ENCODE measurements around the gene TRIM67. TPM values are rescaled to one million over a fixed set of nuclear protein-coding genes. Genes with fewer than 3 reads are reported as not detected.
"Not testable (repeated sequence)": the region's sequence is repeated elsewhere in the genome, so short reads cannot be mapped to it uniquely, and the experiment has no call there.

Gene TRIM67
- total RNA-seq, 1 experiment from 2014 or later, result 0.06 TPM

- no peak for DNase-seq (ENCODE audit: low spot score)
- Histone ChIP-seq H3K27me3 (replicated peaks; ENCODE audit: insufficient read depth, low read depth, low read length, poor library complexity) (no peaks in the 10 kb centered on the region), H3K27ac (ENCODE audit: low read depth, low read length, poor library complexity, severe bottlenecking) (no peak overlapping the region), H3K4me3 (ENCODE audit: low read depth, low read length, poor library complexity, severe bottlenecking) (no peak overlapping the region), H3K9me3 (ENCODE audit: low read depth, low read length, poor library complexity, severe bottlenecking) (no peaks in the 10 kb centered on the region), H3K36me3 (ENCODE audit: insufficient read depth, low read length, poor library complexity, severe bottlenecking) (no peaks in the 10 kb centered on the region), H3K4me1 (ENCODE audit: insufficient read depth, low read length, poor library complexity, severe bottlenecking) (no peaks in the 10 kb centered on the region)
- TF ChIP-seq EZH2 (IDR thresholded peaks at IDR 0.05; ENCODE audit: borderline replicate concordance, low read depth, low read length, poor library complexity, severe bottlenecking), result no peak
- TF ChIP-seq CTCF (conservative IDR thresholded peaks at IDR 0.05; ENCODE audit: low read depth, low read length), result no peak
- CTCF ChIA-PET, result no interaction called here
- BruUV-seq (replicated peaks), result no TSS peak
- POLR2A ChIA-PET (ENCODE audit: low non-redundant PET), result no interaction called here
- intact Hi-C loops (cut with micrococcal nuclease; ENCODE audit: unreplicated experiment), result no loop called here
Observed at GRCh38 chr1:231125972-231126580, 35.8 kb upstream of the TRIM67 start.

GRCh38 chr1:231127106-231127505 lies 34.8 kb upstream of the TRIM67 start:
- POLR2A ChIA-PET (ENCODE audit: low non-redundant PET); intact Hi-C loops (cut with micrococcal nuclease; ENCODE audit: unreplicated experiment); BruUV-seq (replicated peaks); H3K36me3 ChIP-seq (ENCODE audit: insufficient read depth, low read length, poor library complexity, severe bottlenecking); H3K4me1 ChIP-seq (ENCODE audit: insufficient read depth, low read length, poor library complexity, severe bottlenecking); H3K27ac ChIP-seq (ENCODE audit: low read depth, low read length, poor library complexity, severe bottlenecking); CTCF ChIA-PET; H3K4me3 ChIP-seq (ENCODE audit: low read depth, low read length, poor library complexity, severe bottlenecking); H3K27me3 ChIP-seq (replicated peaks; ENCODE audit: insufficient read depth, low read depth, low read length, poor library complexity); H3K9me3 ChIP-seq (ENCODE audit: low read depth, low read length, poor library complexity, severe bottlenecking); DNase-seq (ENCODE audit: low spot score): not testable (repeated sequence)

GRCh38 chr1:231128471-231128870 lies 33.4 kb upstream of the TRIM67 start:
- H3K27me3 ChIP-seq (replicated peaks; ENCODE audit: insufficient read depth, low read depth, low read length, poor library complexity); CTCF ChIA-PET; H3K36me3 ChIP-seq (ENCODE audit: insufficient read depth, low read length, poor library complexity, severe bottlenecking); BruUV-seq (replicated peaks); H3K9me3 ChIP-seq (ENCODE audit: low read depth, low read length, poor library complexity, severe bottlenecking); H3K4me3 ChIP-seq (ENCODE audit: low read depth, low read length, poor library complexity, severe bottlenecking); H3K4me1 ChIP-seq (ENCODE audit: insufficient read depth, low read length, poor library complexity, severe bottlenecking); DNase-seq (ENCODE audit: low spot score); POLR2A ChIA-PET (ENCODE audit: low non-redundant PET); H3K27ac ChIP-seq (ENCODE audit: low read depth, low read length, poor library complexity, severe bottlenecking); intact Hi-C loops (cut with micrococcal nuclease; ENCODE audit: unreplicated experiment): not testable (repeated sequence)

- POLR2A ChIA-PET (ENCODE audit: low non-redundant PET), result no interaction called here
- no peaks in the 10 kb centered on the region for H3K27me3 ChIP-seq (replicated peaks; ENCODE audit: insufficient read depth, low read depth, low read length, poor library complexity)
- TF ChIP-seq CTCF (conservative IDR thresholded peaks at IDR 0.05; ENCODE audit: low read depth, low read length) (no peak), EZH2 (IDR thresholded peaks at IDR 0.05; ENCODE audit: borderline replicate concordance, low read depth, low read length, poor library complexity, severe bottlenecking) (no peak)
- BruUV-seq (replicated peaks), result no TSS peak
- no peaks in the 10 kb centered on the region for H3K9me3 ChIP-seq (ENCODE audit: low read depth, low read length, poor library complexity, severe bottlenecking)
- no peak overlapping the region for H3K27ac ChIP-seq (ENCODE audit: low read depth, low read length, poor library complexity, severe bottlenecking)
- CTCF ChIA-PET, result no interaction called here
- H3K36me3 ChIP-seq (ENCODE audit: insufficient read depth, low read length, poor library complexity, severe bottlenecking), result no peaks in the 10 kb centered on the region
- no peaks in the 10 kb centered on the region for H3K4me1 ChIP-seq (ENCODE audit: insufficient read depth, low read length, poor library complexity, severe bottlenecking)
- no peak overlapping the region for H3K4me3 ChIP-seq (ENCODE audit: low read depth, low read length, poor library complexity, severe bottlenecking)
- no peak for DNase-seq (ENCODE audit: low spot score)
- intact Hi-C loops (cut with micrococcal nuclease; ENCODE audit: unreplicated experiment), result no loop called here
Observed at GRCh38 chr1:231130544-231130943, 31.3 kb upstream of the TRIM67 start.

- CTCF ChIA-PET; intact Hi-C loops (cut with micrococcal nuclease; ENCODE audit: unreplicated experiment); H3K36me3 ChIP-seq (ENCODE audit: insufficient read depth, low read length, poor library complexity, severe bottlenecking); H3K9me3 ChIP-seq (ENCODE audit: low read depth, low read length, poor library complexity, severe bottlenecking); H3K4me3 ChIP-seq (ENCODE audit: low read depth, low read length, poor library complexity, severe bottlenecking); H3K27me3 ChIP-seq (replicated peaks; ENCODE audit: insufficient read depth, low read depth, low read length, poor library complexity); H3K4me1 ChIP-seq (ENCODE audit: insufficient read depth, low read length, poor library complexity, severe bottlenecking); H3K27ac ChIP-seq (ENCODE audit: low read depth, low read length, poor library complexity, severe bottlenecking); POLR2A ChIA-PET (ENCODE audit: low non-redundant PET); BruUV-seq (replicated peaks); DNase-seq (ENCODE audit: low spot score): not testable (repeated sequence)
Observed at GRCh38 chr1:231132591-231132990, 29.3 kb upstream of the TRIM67 start.

Measured in A673 (cell line).